Osteocyte (in vitro differentiated cells): ENCODE data around the gene YTHDC2. TPM values are rescaled to one million over a fixed set of nuclear protein-coding genes. Genes with fewer than 3 reads are reported as not detected.
A peak's percentile ranks its signal among the peaks of the same experiment; 100 is the strongest.

ENCODE experiments used
- DNase-seq: peaks from one replicate; pipeline ENCODE4 v3.0.0; 2021; ENCODE audit warnings: mixed read lengths; ENCODE audit not compliant: unreplicated experiment; ENCODE audit errors: extremely low spot score
- H3K27ac Mint-ChIP-seq: one replicate; pipeline ENCODE4 v1.8.0; 2021; ENCODE audit warnings: mild to moderate bottlenecking, mixed read lengths; ENCODE audit not compliant: unreplicated experiment
- H3K27me3 Mint-ChIP-seq: one replicate; pipeline ENCODE4 v1.8.0; 2021; ENCODE audit warnings: mixed read lengths; ENCODE audit not compliant: unreplicated experiment
- H3K36me3 Mint-ChIP-seq: one replicate; pipeline ENCODE4 v1.8.0; 2021; ENCODE audit warnings: mixed read lengths; ENCODE audit not compliant: unreplicated experiment
- H3K4me1 Mint-ChIP-seq: one replicate; pipeline ENCODE4 v1.8.0; 2021; ENCODE audit warnings: mixed read lengths; ENCODE audit not compliant: unreplicated experiment
- H3K4me3 Mint-ChIP-seq: one replicate; pipeline ENCODE4 v1.8.0; 2021; ENCODE audit warnings: mild to moderate bottlenecking, moderate library complexity, mixed read lengths; ENCODE audit not compliant: unreplicated experiment
- H3K9me3 Mint-ChIP-seq: one replicate; pipeline ENCODE4 v1.8.0; 2021; ENCODE audit warnings: mixed read lengths; ENCODE audit not compliant: unreplicated experiment
- total RNA-seq: library from RNA; stranded (reverse); gene quantifications from 2 replicates; pipeline ENCODE4 v1.2.1, GENCODE V29; 2021
- TF ChIP-seq, protein P1 (sequence below): fragments of 200-600 bp; sonication (generic); IDR thresholded peaks from 2 replicates; pipeline ENCODE4 v1.5.0; 2021; ENCODE audit warnings: antibody characterized with exemption, mild to moderate bottlenecking, moderate library complexity

YTHDC2 gene
- total RNA-seq, 1 donor from 2014 or later, result 22.7 TPM

DNA sequence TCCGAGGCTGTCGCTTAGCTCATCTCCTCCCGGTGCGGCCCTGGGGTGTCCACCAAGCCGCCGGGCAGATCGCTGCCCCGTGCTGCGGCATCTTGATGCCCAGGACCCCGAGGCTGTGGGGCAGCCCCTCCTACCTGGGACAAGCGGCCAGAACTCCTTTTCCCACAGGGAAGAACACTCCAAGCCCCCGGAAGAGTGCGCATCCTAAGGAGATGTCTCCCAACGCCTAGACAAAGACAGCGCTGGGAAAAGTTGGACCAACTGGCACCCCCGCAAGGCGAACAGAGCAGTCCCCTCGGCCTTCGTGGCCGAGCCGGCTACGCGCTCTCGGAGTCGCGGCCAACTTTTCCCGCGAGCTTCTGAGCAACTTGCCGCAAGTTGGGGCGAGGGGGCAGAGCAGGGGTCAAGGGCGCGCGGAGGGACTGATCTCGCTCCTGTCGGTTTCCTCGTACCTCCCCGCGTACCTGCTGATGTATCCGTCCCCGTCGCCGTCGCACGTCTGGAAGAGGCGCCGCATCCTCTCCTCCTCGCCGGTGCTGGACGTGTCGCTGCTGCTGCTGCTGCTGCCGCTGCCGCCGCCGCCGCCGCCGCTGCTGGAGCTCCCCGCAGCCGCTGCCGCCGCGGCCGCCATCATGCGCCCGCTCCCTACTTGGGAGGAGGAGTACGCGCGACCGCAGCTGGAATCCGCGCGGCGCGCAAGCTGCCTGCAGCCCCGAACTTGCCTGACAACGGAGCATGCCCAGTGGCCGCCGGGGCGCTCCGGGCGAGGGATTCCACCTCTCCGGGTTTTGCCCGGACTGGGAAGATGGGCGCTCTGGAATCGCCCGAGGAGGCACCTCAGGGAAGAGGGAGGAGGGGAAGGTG lies 25.5 kb upstream of the YTHDC2 start, which contains the start of gene MCC:
Gene MCC, minus strand, starts transcription at position 673 of the 864 bp plus-strand sequence.
- H3K27ac Mint-ChIP-seq, result peak within 1 kb of the TSS; percentile 91
- peaks cover 21% of the 10 kb centered on the region for H3K4me1 Mint-ChIP-seq
- no peaks in the 10 kb centered on the region for H3K27me3 Mint-ChIP-seq
- TF ChIP-seq, protein P1, sequence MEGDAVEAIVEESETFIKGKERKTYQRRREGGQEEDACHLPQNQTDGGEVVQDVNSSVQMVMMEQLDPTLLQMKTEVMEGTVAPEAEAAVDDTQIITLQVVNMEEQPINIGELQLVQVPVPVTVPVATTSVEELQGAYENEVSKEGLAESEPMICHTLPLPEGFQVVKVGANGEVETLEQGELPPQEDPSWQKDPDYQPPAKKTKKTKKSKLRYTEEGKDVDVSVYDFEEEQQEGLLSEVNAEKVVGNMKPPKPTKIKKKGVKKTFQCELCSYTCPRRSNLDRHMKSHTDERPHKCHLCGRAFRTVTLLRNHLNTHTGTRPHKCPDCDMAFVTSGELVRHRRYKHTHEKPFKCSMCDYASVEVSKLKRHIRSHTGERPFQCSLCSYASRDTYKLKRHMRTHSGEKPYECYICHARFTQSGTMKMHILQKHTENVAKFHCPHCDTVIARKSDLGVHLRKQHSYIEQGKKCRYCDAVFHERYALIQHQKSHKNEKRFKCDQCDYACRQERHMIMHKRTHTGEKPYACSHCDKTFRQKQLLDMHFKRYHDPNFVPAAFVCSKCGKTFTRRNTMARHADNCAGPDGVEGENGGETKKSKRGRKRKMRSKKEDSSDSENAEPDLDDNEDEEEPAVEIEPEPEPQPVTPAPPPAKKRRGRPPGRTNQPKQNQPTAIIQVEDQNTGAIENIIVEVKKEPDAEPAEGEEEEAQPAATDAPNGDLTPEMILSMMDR, result no peak
- DNase-seq, result peak; percentile 96
- H3K9me3 Mint-ChIP-seq, result peaks cover 7% of the 10 kb centered on the region
- H3K4me3 Mint-ChIP-seq, result peak within 1 kb of the TSS; percentile 94
- H3K36me3 Mint-ChIP-seq, result peaks cover 2% of the 10 kb centered on the region

GRCh38 chr5:113488645-113489184 lies 24.8 kb upstream of the YTHDC2 start:
- DNase-seq, result no peak
- TF ChIP-seq, protein P1, result no peak
- no peaks in the 10 kb centered on the region for H3K36me3 Mint-ChIP-seq
- H3K4me3 Mint-ChIP-seq, result peak overlapping the region; percentile 94
- H3K27ac Mint-ChIP-seq, result peak overlapping the region; percentile 91
- H3K27me3 Mint-ChIP-seq, result no peaks in the 10 kb centered on the region
- H3K4me1 Mint-ChIP-seq, result peaks cover 21% of the 10 kb centered on the region
- H3K9me3 Mint-ChIP-seq, result peaks cover 7% of the 10 kb centered on the region

DNA sequence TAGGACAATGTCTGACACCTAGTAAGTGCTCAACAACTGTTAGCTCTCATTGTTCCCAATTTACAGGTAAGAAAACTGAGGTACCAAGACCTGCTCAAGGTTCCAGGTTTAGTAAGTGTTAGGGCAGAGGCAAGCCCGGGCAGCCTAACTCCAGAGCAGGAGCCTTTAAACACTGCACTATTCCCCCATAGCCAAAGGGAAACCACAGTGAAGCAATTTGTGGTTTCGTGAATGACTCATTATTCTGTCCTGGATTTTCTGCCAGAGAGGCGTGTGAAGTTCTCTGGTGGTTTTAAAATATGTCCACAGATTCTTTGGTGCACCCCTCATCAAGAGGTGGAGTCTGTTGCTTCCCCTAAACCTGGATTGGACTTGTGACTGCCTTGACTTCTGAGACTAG lies 24.2 kb upstream of the YTHDC2 start:
- Mint-ChIP-seq H3K27me3 (no peaks in the 10 kb centered on the region), H3K9me3 (peaks cover 7% of the 10 kb centered on the region), H3K4me3 (no peak overlapping the region), H3K27ac (peak overlapping the region; percentile 91), H3K36me3 (no peaks in the 10 kb centered on the region), H3K4me1 (peaks cover 21% of the 10 kb centered on the region)
- TF ChIP-seq, protein P1, result no peak
- no peak for DNase-seq

- Mint-ChIP-seq H3K36me3 (no peaks in the 10 kb centered on the region), H3K27me3 (no peaks in the 10 kb centered on the region)
Measured at GRCh38 chr5:113490317-113490716, 23.2 kb upstream of the YTHDC2 start.

More at GRCh38 chr5:113490317-113490716, 23.2 kb upstream of the YTHDC2 start:
- Mint-ChIP-seq H3K4me3 (no peak overlapping the region), H3K27ac (no peak overlapping the region), H3K4me1 (peaks cover 23% of the 10 kb centered on the region), H3K9me3 (peaks cover 7% of the 10 kb centered on the region)
- TF ChIP-seq, protein P1, result no peak
- no peak for DNase-seq
